WTC11 (cell line): ENCODE results near the gene FAM185A. TPM values are rescaled to one million over a fixed set of nuclear protein-coding genes. Genes with fewer than 3 reads are reported as not detected.

ENCODE experiments used
- ATAC-seq: fragments of 200-7000 bp; cut with Tn5 transposase; 2 replicates; pipeline ENCODE4 v1.10.0; 2021; ENCODE audit warnings: mild to moderate bottlenecking, moderate library complexity
- CTCF ChIA-PET: fragments of 300-600 bp; sonication (Branson Sonifier 250); formaldehyde crosslinking; loops from one replicate; lab custom pipeline; 2021; ENCODE audit warnings: antibody characterized with exemption; lab: Charles Lee
- POLR2A ChIA-PET: fragments of 350-600 bp; sonication (Branson Sonifier 250); formaldehyde crosslinking; loops from one replicate; lab custom pipeline; 2021; ENCODE audit warnings: antibody characterized with exemption; lab: Charles Lee
- DNase-seq: peaks from one replicate; pipeline ENCODE4 v3.0.0; 2021; ENCODE audit warnings: low spot score
- H3K27ac Mint-ChIP-seq: 2 replicates; pipeline ENCODE4 v1.8.0; 2021; ENCODE audit warnings: mixed read lengths
- H3K27me3 Mint-ChIP-seq: 2 replicates; pipeline ENCODE4 v1.8.0; 2021; ENCODE audit warnings: low read depth, mild to moderate bottlenecking, moderate library complexity, mixed read lengths
- H3K36me3 Mint-ChIP-seq: 2 replicates; pipeline ENCODE4 v1.8.0; 2021; ENCODE audit warnings: mixed read lengths
- H3K4me1 Mint-ChIP-seq: 2 replicates; pipeline ENCODE4 v1.8.0; 2022; ENCODE audit warnings: mixed read lengths
- H3K4me3 Mint-ChIP-seq: 2 replicates; pipeline ENCODE4 v1.8.0; 2021; ENCODE audit warnings: mild to moderate bottlenecking, moderate library complexity, mixed read lengths
- H3K9me3 Mint-ChIP-seq: 2 replicates; pipeline ENCODE4 v1.8.0; 2021; ENCODE audit warnings: mixed read lengths
- CREM ChIP-seq: sonication (generic); formaldehyde crosslinking; IDR thresholded peaks from 2 replicates; pipeline ENCODE4 v1.8.1; 2022; ENCODE audit warnings: mild to moderate bottlenecking, missing genetic modification reagents, moderate library complexity
- E2F5 ChIP-seq: sonication (generic); formaldehyde crosslinking; IDR thresholded peaks from 2 replicates; pipeline ENCODE4 v1.8.1; 2022; ENCODE audit warnings: mild to moderate bottlenecking, moderate library complexity, missing genetic modification reagents
- NR1H2 ChIP-seq: sonication (generic); formaldehyde crosslinking; IDR thresholded peaks from 2 replicates; pipeline ENCODE4 v1.9.0; 2021; ENCODE audit warnings: mild to moderate bottlenecking, moderate library complexity, missing genetic modification reagents
- PREB ChIP-seq: sonication (generic); formaldehyde crosslinking; IDR thresholded peaks from 2 replicates; pipeline ENCODE4 v1.8.1; 2022; ENCODE audit warnings: mild to moderate bottlenecking, missing genetic modification reagents, moderate library complexity, borderline replicate concordance
- SMAD3 ChIP-seq: sonication (generic); formaldehyde crosslinking; IDR thresholded peaks from 2 replicates; pipeline ENCODE4 v1.8.0; 2022; ENCODE audit warnings: missing genetic modification reagents, mild to moderate bottlenecking, borderline replicate concordance
- ZBTB43 ChIP-seq: sonication (generic); formaldehyde crosslinking; IDR thresholded peaks from 2 replicates; pipeline ENCODE4 v1.8.1; 2023; ENCODE audit warnings: mild to moderate bottlenecking, missing genetic modification reagents
- ZNF317 ChIP-seq: sonication (generic); formaldehyde crosslinking; IDR thresholded peaks from 2 replicates; pipeline ENCODE4 v1.8.1; 2023; ENCODE audit warnings: low read depth, mild to moderate bottlenecking, moderate library complexity, missing genetic modification reagents, borderline replicate concordance
- total RNA-seq: library from RNA; stranded (reverse); gene quantifications from 3 replicates; pipeline ENCODE4 v1.2.3, GENCODE V29; 2021
- TF ChIP-seq, protein P1 (sequence below): fragments of 250-450 bp; sonication (Bioruptor Pico); IDR thresholded peaks from 2 replicates; pipeline ENCODE4 v1.9.0; 2021; ENCODE audit warnings: mild to moderate bottlenecking, borderline replicate concordance
- TF ChIP-seq, protein P2 (sequence below): sonication (generic); formaldehyde crosslinking; conservative IDR thresholded peaks from 2 replicates; pipeline ENCODE4 v1.8.1; 2023; ENCODE audit warnings: mild to moderate bottlenecking, low read depth, missing genetic modification reagents, moderate library complexity
- TF ChIP-seq, protein P3 (sequence below): sonication (generic); formaldehyde crosslinking; IDR thresholded peaks from 2 replicates; pipeline ENCODE4 v1.8.0; 2022; ENCODE audit warnings: mild to moderate bottlenecking, missing genetic modification reagents
- TF ChIP-seq, protein P4 (sequence below): fragments of 250-450 bp; sonication (Bioruptor Pico); conservative IDR thresholded peaks from 2 replicates; pipeline ENCODE4 v1.9.0; 2021; ENCODE audit warnings: mild to moderate bottlenecking

FAM185A gene
- total RNA-seq, 1 experiment from 2014 or later: 8.6 TPM

DNA sequence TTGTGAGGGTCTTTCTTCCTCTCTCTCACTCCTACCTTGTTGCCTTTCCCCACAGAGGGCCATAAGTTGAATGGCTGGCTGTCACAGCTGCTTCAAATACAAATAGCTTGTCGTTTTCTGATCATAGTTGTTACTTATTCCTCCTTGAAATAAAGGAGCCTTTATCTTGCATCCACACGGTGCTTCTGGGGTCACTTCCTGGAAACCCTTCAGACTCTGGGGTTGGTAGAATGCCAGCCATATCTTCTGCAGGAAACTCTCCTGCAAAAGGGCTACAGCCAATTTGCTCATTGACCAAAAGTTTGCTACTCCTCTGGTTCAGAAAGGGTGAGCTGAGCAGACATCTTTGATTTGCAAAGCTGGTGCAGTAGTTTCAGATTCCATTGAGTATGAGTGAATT, 70.4 kb downstream of the FAM185A start (continued):
- TF ChIP-seq, protein P1, sequence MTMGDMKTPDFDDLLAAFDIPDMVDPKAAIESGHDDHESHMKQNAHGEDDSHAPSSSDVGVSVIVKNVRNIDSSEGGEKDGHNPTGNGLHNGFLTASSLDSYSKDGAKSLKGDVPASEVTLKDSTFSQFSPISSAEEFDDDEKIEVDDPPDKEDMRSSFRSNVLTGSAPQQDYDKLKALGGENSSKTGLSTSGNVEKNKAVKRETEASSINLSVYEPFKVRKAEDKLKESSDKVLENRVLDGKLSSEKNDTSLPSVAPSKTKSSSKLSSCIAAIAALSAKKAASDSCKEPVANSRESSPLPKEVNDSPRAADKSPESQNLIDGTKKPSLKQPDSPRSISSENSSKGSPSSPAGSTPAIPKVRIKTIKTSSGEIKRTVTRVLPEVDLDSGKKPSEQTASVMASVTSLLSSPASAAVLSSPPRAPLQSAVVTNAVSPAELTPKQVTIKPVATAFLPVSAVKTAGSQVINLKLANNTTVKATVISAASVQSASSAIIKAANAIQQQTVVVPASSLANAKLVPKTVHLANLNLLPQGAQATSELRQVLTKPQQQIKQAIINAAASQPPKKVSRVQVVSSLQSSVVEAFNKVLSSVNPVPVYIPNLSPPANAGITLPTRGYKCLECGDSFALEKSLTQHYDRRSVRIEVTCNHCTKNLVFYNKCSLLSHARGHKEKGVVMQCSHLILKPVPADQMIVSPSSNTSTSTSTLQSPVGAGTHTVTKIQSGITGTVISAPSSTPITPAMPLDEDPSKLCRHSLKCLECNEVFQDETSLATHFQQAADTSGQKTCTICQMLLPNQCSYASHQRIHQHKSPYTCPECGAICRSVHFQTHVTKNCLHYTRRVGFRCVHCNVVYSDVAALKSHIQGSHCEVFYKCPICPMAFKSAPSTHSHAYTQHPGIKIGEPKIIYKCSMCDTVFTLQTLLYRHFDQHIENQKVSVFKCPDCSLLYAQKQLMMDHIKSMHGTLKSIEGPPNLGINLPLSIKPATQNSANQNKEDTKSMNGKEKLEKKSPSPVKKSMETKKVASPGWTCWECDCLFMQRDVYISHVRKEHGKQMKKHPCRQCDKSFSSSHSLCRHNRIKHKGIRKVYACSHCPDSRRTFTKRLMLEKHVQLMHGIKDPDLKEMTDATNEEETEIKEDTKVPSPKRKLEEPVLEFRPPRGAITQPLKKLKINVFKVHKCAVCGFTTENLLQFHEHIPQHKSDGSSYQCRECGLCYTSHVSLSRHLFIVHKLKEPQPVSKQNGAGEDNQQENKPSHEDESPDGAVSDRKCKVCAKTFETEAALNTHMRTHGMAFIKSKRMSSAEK: no peak
- no peak for TF ChIP-seq ZNF317 (CRISPR knock-in tag)
- TF ChIP-seq ZBTB43 (CRISPR knock-in tag): no peak
- TF ChIP-seq, protein P2, sequence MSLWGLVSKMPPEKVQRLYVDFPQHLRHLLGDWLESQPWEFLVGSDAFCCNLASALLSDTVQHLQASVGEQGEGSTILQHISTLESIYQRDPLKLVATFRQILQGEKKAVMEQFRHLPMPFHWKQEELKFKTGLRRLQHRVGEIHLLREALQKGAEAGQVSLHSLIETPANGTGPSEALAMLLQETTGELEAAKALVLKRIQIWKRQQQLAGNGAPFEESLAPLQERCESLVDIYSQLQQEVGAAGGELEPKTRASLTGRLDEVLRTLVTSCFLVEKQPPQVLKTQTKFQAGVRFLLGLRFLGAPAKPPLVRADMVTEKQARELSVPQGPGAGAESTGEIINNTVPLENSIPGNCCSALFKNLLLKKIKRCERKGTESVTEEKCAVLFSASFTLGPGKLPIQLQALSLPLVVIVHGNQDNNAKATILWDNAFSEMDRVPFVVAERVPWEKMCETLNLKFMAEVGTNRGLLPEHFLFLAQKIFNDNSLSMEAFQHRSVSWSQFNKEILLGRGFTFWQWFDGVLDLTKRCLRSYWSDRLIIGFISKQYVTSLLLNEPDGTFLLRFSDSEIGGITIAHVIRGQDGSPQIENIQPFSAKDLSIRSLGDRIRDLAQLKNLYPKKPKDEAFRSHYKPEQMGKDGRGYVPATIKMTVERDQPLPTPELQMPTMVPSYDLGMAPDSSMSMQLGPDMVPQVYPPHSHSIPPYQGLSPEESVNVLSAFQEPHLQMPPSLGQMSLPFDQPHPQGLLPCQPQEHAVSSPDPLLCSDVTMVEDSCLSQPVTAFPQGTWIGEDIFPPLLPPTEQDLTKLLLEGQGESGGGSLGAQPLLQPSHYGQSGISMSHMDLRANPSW (CRISPR knock-in tag): no peak
- TF ChIP-seq, protein P3, sequence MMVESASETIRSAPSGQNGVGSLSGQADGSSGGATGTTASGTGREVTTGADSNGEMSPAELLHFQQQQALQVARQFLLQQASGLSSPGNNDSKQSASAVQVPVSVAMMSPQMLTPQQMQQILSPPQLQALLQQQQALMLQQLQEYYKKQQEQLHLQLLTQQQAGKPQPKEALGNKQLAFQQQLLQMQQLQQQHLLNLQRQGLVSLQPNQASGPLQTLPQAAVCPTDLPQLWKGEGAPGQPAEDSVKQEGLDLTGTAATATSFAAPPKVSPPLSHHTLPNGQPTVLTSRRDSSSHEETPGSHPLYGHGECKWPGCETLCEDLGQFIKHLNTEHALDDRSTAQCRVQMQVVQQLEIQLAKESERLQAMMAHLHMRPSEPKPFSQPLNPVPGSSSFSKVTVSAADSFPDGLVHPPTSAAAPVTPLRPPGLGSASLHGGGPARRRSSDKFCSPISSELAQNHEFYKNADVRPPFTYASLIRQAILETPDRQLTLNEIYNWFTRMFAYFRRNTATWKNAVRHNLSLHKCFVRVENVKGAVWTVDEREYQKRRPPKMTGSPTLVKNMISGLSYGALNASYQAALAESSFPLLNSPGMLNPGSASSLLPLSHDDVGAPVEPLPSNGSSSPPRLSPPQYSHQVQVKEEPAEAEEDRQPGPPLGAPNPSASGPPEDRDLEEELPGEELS (CRISPR knock-in tag): no peak

- POLR2A ChIA-PET: no interaction called here
- Mint-ChIP-seq H3K4me3 (no peak overlapping the region), H3K9me3 (no peaks in the 10 kb centered on the region)
- no peak for TF ChIP-seq CREM (CRISPR knock-in tag)
- TF ChIP-seq, protein P4, sequence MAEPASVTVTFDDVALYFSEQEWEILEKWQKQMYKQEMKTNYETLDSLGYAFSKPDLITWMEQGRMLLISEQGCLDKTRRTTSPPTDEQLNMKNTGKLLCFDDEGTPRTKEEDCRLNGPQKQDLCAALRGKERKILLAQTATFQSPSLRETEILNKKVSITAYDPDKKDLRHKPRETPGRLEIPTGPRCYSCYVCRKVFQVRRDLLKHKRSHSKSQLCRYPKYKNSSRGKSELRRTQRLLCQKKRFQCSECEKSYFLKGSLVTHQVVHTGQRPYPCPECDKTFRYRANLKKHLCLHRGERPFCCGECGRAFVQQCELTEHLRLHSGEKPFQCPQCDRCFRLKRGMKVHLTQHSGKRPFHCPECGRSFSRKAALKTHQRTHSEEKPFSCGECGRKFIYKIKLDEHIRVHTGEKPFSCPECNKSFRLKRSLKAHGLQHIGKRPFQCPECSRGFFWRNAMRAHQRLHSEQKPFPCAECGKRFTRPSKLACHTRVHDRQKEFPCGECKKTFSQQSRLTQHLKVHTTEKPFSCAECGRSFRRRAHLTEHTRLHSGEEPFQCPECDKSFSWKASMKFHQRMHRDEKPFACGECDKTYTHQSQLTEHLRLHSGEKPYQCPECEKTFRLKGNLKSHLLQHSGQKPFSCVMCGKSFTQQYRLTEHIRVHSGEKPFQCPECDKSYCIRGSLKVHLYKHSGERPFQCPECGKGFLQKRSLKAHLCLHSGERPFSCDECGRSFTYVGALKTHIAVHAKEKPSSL (CRISPR knock-in tag): no peak
- no peak for TF ChIP-seq SMAD3 (CRISPR knock-in tag)
- TF ChIP-seq E2F5 (CRISPR knock-in tag): no peak
- no peak for TF ChIP-seq NR1H2 (CRISPR knock-in tag)
- no peak for TF ChIP-seq PREB (CRISPR knock-in tag)
- TF ChIP-seq, protein P1: no peak
Measured at GRCh38 chr7:102821994-102822747, 73.4 kb downstream of the FAM185A start.

More at GRCh38 chr7:102821994-102822747, 73.4 kb downstream of the FAM185A start:
- H3K27ac Mint-ChIP-seq: no peak overlapping the region
- no peak for DNase-seq
- ATAC-seq: no peak
- H3K4me1 Mint-ChIP-seq: no peaks in the 10 kb centered on the region
- H3K36me3 Mint-ChIP-seq: 0 out of 2 replicates have a peak, but pooled peaks cover 2% of the 10 kb centered on the region
- CTCF ChIA-PET: no interaction called here
- no peaks in the 10 kb centered on the region for H3K27me3 Mint-ChIP-seq
